ENCODE results near the gene PWWP2A. TPM values are rescaled to one million over a fixed set of nuclear protein-coding genes. Genes with fewer than 3 reads are reported as not detected.

The PWWP2A gene
- total and polyA plus RNA-seq, 10 of the 15 experiments (the other 5 are each of a cell fraction or from before 2014, with no cell fraction given), result 5.7 to 26.1 (median 17.7) TPM

GRCh38 chr5:160042671-160043070, 76.6 kb downstream of the PWWP2A start:
- Histone ChIP-seq H3K4me3 (no peak overlapping the region), H3K9ac (ENCODE audit: control insufficient read depth, insufficient read depth, low read length) (no peak overlapping the region), H3K9me3 (replicated peaks; ENCODE audit: control insufficient read depth, insufficient read depth, low read length) (no peaks in the 10 kb centered on the region), H3K79me2 (ENCODE audit: control insufficient read depth, insufficient read depth, low read length) (no peaks in the 10 kb centered on the region), H3K27me3 (replicated peaks in 1 of 2; ENCODE audit: control insufficient read depth in 2 of 2, insufficient read depth in 2 of 2, low read length in 1 of 2) (no peaks in the 10 kb centered on the region), H2AFZ (ENCODE audit: control insufficient read depth, low read depth, low read length) (no peak overlapping the region), H3K4me1 (ENCODE audit: control insufficient read depth, insufficient read depth, low read length) (no peaks in the 10 kb centered on the region), H3K27ac (ENCODE audit: control insufficient read depth, insufficient read depth) (no peak overlapping the region), H4K20me1 (ENCODE audit: control insufficient read depth, insufficient read depth) (no peaks in the 10 kb centered on the region), H3K36me3 (ENCODE audit: control insufficient read depth in 2 of 2, insufficient read depth in 2 of 2, low read length in 1 of 2) (peaks cover 3 to 5% of the 10 kb centered on the region in 2 experiments; a peak in 3 of 4 replicates), H3K4me2 (ENCODE audit: control insufficient read depth, insufficient read depth) (no peak overlapping the region)
- POLR2A ChIA-PET, result no interaction called here
- no TSS peak for BruUV-seq (replicated peaks)
- RAD21 ChIA-PET (ENCODE audit: unreplicated experiment), result no interaction called here
- TF ChIP-seq MYB (IDR thresholded peaks at IDR 0.05; ENCODE audit: borderline replicate concordance, low read depth, low read length) (no peak), IRF4 (IDR thresholded peaks at IDR 0.05; ENCODE audit: low read depth, low read length) (no peak), RCOR1 (conservative IDR thresholded peaks at IDR 0.05; ENCODE audit: low read depth, low read length) (no peak), IRF3 (IDR thresholded peaks at IDR 0.05) (no peak), RAD21 (IDR thresholded peaks at IDR 0.05; ENCODE audit: insufficient read depth, low read depth, low read length) (no peak), MYC (IDR thresholded peaks at IDR 0.05; ENCODE audit: insufficient read depth, insufficient read length, insufficient replicate concordance, low read length, severe bottlenecking) (no peak), NR2F1 (conservative IDR thresholded peaks at IDR 0.05) (no peak), FOS (IDR thresholded peaks at IDR 0.05; ENCODE audit: borderline replicate concordance, extremely low read depth, insufficient read length) (no peak), ATF2 (IDR thresholded peaks at IDR 0.05; ENCODE audit: low read length) (no peak), E2F4 (IDR thresholded peaks at IDR 0.05; ENCODE audit: low read depth, low read length) (no peak), MXI1 (IDR thresholded peaks at IDR 0.05; ENCODE audit: low read depth, low read length) (no peak), ESRRA (IDR thresholded peaks at IDR 0.05; ENCODE audit: low read length) (no peak), JUNB (IDR thresholded peaks at IDR 0.05) (no peak), ZSCAN29 (IDR thresholded peaks at IDR 0.05) (no peak), BHLHE40 (IDR thresholded peaks at IDR 0.05; ENCODE audit: borderline replicate concordance in 1 of 2, low read depth in 2 of 2, low read length in 1 of 2) (no peak), MAX (IDR thresholded peaks at IDR 0.05; ENCODE audit: low read depth, low read length) (no peak), MLLT1 (IDR thresholded peaks at IDR 0.05) (no peak), SREBF1 (IDR thresholded peaks at IDR 0.05; ENCODE audit: low read length) (no peak), CREB1 (IDR thresholded peaks at IDR 0.05; ENCODE audit: low read depth) (no peak)
- in situ Hi-C loops (cut with MboI), result no loop called here
- 98% methylated on average over 3 of the region's 3 CpGs for WGBS (ENCODE audit: insufficient coverage, insufficient replicate concordance, low lambda C conversion rate, missing lambda C conversion rate)
- DNase-seq (ENCODE audit: low read depth, low spot score), result no peak
- intact Hi-C loops (cut with micrococcal nuclease; ENCODE audit: unreplicated experiment), result no loop called here
- ATAC-seq, result no peak
- no peak for FAIRE-seq
- SMC1A ChIA-PET (ENCODE audit: uncharacterized antibody, unreplicated experiment), result no interaction called here
- CTCF ChIA-PET, result no interaction called here

Data from GM12878 (cell line).